Endothelial cell of umbilical vein (primary cell): Measurements from ENCODE around the gene AGBL4. TPM values are rescaled to one million over a fixed set of nuclear protein-coding genes. Genes with fewer than 3 reads are reported as not detected.

Experiments used
- BruUV-seq: library from RNA; stranded (reverse); fragments of 400-500 nt; replicated peaks from 2 replicates; lab custom pipeline; 2021; lab: Mats Ljungman, UMichigan
- CTCF ChIA-PET: fragments of 300-600, 350-600 bp; sonication (Branson Sonifier 250); formaldehyde crosslinking; loops from one replicate; lab custom pipeline; 2021; ENCODE audit warnings: antibody characterized with exemption, inconsistent platforms; lab: Charles Lee
- POLR2A ChIA-PET: fragments of 300-600, 350-600 bp; sonication (Branson Sonifier 250); formaldehyde crosslinking; loops from one replicate; lab custom pipeline; 2021; ENCODE audit warnings: antibody characterized with exemption, inconsistent platforms; lab: Charles Lee
- DNase-seq: peaks from one replicate; pipeline ENCODE4 v3.0.0-alpha.2; 2011; ENCODE audit warnings: low read depth, low spot score
- FAIRE-seq: peaks from 2 replicates; lab custom pipeline; 2011; peaks lifted over from hg19 to GRCh38; lab: Jason Lieb, UNC
- H2AFZ ChIP-seq: 2 replicates; pipeline ENCODE4 v1.6.0; 2012; ENCODE audit warnings: low read depth, low read length, control low read depth, inconsistent platforms
- H3K27ac ChIP-seq: 2 replicates; pipeline ENCODE4 v1.5.1; 2011; ENCODE audit warnings: low read depth, mild to moderate bottlenecking, control low read depth, low read length, moderate library complexity; ENCODE audit not compliant: insufficient read depth
- H3K27me3 ChIP-seq, 2 experiments: 2 replicates each; pipeline versions ENCODE4 v1.6.0 to v1.6.1; 2011; ENCODE audit warnings: low read length in 2 of 2, mixed read lengths in 1 of 2; ENCODE audit not compliant: control insufficient read depth in 2 of 2, insufficient read depth in 2 of 2
- H3K36me3 ChIP-seq, 2 experiments: 2 replicates in 1 of 2; 3 replicates in 1 of 2; pipeline ENCODE4 v1.5.1; 2011; ENCODE audit warnings: low read length in 2 of 2, mild to moderate bottlenecking in 1 of 2, moderate library complexity in 1 of 2; ENCODE audit not compliant: control insufficient read depth in 2 of 2, insufficient read depth in 2 of 2; ENCODE audit errors: extremely low read depth in 1 of 2
- H3K4me1 ChIP-seq: 3 replicates; pipeline ENCODE4 v1.5.1; 2011; ENCODE audit warnings: mild to moderate bottlenecking, low read length; ENCODE audit not compliant: control insufficient read depth, insufficient read depth; ENCODE audit errors: extremely low read depth
- H3K4me2 ChIP-seq: 2 replicates; pipeline ENCODE4 v1.6.1; 2011; ENCODE audit warnings: low read length, control low read depth, mixed read lengths; ENCODE audit not compliant: insufficient read depth
- H3K4me3 ChIP-seq, 3 experiments: fragments of 200-600 bp in 1 of 3; sonication (generic), shearing (Covaris generic) in 1 of 3; replicated peaks in 1 of 3; 2 replicates each; pipeline ENCODE4 v1.5.1; 2011 to 2016; ENCODE audit warnings: control low read depth in 3 of 3, low read length in 3 of 3, mild to moderate bottlenecking in 2 of 3, inconsistent platforms in 1 of 3, low read depth in 1 of 3, moderate library complexity in 1 of 3; ENCODE audit not compliant: insufficient read depth in 1 of 3
- H3K79me2 ChIP-seq: 2 replicates; pipeline ENCODE4 v1.6.0; 2012; ENCODE audit warnings: low read length, inconsistent platforms; ENCODE audit not compliant: control insufficient read depth, insufficient read depth
- H3K9ac ChIP-seq: replicated peaks from 2 replicates; pipeline ENCODE3; 2011; ENCODE audit warnings: low read length, control low read depth; ENCODE audit not compliant: insufficient read depth; ENCODE audit errors: extremely low read depth
- H3K9me1 ChIP-seq: replicated peaks from 3 replicates; pipeline ENCODE4 v1.6.0; 2011; ENCODE audit warnings: mild to moderate bottlenecking, low read length; ENCODE audit not compliant: control insufficient read depth, insufficient read depth; ENCODE audit errors: extremely low read depth
- H3K9me3 ChIP-seq: replicated peaks from 2 replicates; pipeline ENCODE4 v1.5.1; 2012; ENCODE audit warnings: low read length, inconsistent platforms; ENCODE audit not compliant: control insufficient read depth, insufficient read depth
- H4K20me1 ChIP-seq: replicated peaks from 2 replicates; pipeline ENCODE3; 2011; ENCODE audit warnings: mild to moderate bottlenecking, low read length; ENCODE audit not compliant: control insufficient read depth, insufficient read depth; ENCODE audit errors: extremely low read depth
- CTCF ChIP-seq, 2 donors: IDR thresholded peaks; 1 replicate in 1 of 2; 2 replicates in 1 of 2; pipeline ENCODE4 v1.5.1; 2011; ENCODE audit warnings: low read length in 2 of 2, mild to moderate bottlenecking in 2 of 2, moderate library complexity in 2 of 2, control low read depth in 1 of 2, inconsistent platforms in 1 of 2, low read depth in 1 of 2; ENCODE audit not compliant: insufficient read depth in 1 of 2; ENCODE audit errors: extremely low read depth in 1 of 2
- EZH2 ChIP-seq: IDR thresholded peaks from 2 replicates; pipeline ENCODE4 v1.6.1; 2012; ENCODE audit warnings: borderline replicate concordance, low read depth, mild to moderate bottlenecking, moderate library complexity, low read length, inconsistent platforms; ENCODE audit not compliant: severe bottlenecking
- FOS ChIP-seq: IDR thresholded peaks from 2 replicates; pipeline ENCODE4 v1.6.1; 2011; ENCODE audit warnings: mild to moderate bottlenecking, low read length, moderate library complexity, borderline replicate concordance; ENCODE audit not compliant: insufficient read depth
- GATA2 ChIP-seq: IDR thresholded peaks from 2 replicates; pipeline ENCODE4 v1.7.0; 2011; ENCODE audit warnings: low read depth, mild to moderate bottlenecking, moderate library complexity, mixed read lengths, low read length; ENCODE audit not compliant: insufficient read length, insufficient read depth
- JUN ChIP-seq: IDR thresholded peaks from 2 replicates; pipeline ENCODE4 v1.6.1; 2011; ENCODE audit warnings: borderline replicate concordance, low read depth; ENCODE audit not compliant: insufficient read length, insufficient read depth
- MYC ChIP-seq: IDR thresholded peaks from one replicate; pipeline ENCODE4 v1.6.1; 2011; ENCODE audit warnings: mild to moderate bottlenecking, low read depth, low read length
- POLR2A ChIP-seq: IDR thresholded peaks from 2 replicates; pipeline ENCODE4 v1.6.1; 2012; ENCODE audit warnings: low read depth, mild to moderate bottlenecking, control low read depth, low read length
- POLR2AphosphoS5 ChIP-seq: IDR thresholded peaks from 2 replicates; pipeline ENCODE4 v1.6.1; 2012; ENCODE audit warnings: low read depth, mild to moderate bottlenecking, control low read depth, low read length, moderate library complexity; ENCODE audit not compliant: insufficient read depth
- dilution Hi-C: fragments of 300-500 bp; cut with MboI; formaldehyde crosslinking; loops from one replicate; pipeline ENCODE4 v1.15.0; 2019; ENCODE audit warnings: low sequenced_read_pairs; ENCODE audit not compliant: extremely low pct_ligation_motif_present
- intact Hi-C: fragments of 100-400 bp; cut with micrococcal nuclease; formaldehyde crosslinking; loops from one replicate; pipeline ENCODE4 v1.10.0; 2022
- polyA plus RNA-seq, 4 experiments: library from polyadenylated mRNA; depleted of rRNA in 3 of 4; stranded (reverse) in 3 of 4; unstranded in 1 of 4; fragments of >200 nt; gene quantifications; 2 replicates each; pipeline versions ENCODE4 v1.2.1 to v1.2.3, GENCODE V29; 2011 to 2012; ENCODE audit warnings: missing spikeins in 1 of 4
- total RNA-seq: library from RNA; stranded (reverse); gene quantifications from 2 replicates; pipeline ENCODE4 v1.2.3, GENCODE V29; 2021
- TF ChIP-seq, protein P1 (sequence below): IDR thresholded peaks from 2 replicates; pipeline ENCODE4 v1.6.1; 2011; ENCODE audit not compliant: insufficient read depth, insufficient read length

Gene AGBL4
- total and polyA plus RNA-seq, 2 donors (not counting 3 experiments of a cell fraction or from before 2014, with no cell fraction given) = not detected

DNA sequence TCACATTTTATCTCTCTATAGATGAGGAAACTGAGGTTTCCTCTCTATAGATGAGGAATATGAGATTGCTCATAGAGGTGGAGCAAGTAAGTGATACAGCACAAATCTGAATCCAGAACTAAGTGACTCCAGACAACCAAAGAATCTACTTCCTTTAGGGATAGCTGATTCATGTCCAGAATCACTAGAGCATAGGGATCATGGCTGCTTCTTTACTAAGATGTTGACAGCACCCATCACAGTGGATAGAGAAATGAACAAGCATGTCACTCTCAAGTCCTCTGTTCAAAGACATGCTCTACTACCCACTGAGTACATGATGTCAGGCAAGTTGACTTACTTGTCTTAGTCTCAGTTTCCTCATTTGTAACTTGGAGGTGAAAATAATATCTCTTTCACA lies 1435.7 kb downstream of the AGBL4 start:
- H3K4me3 ChIP-seq = no peak overlapping the region
- DNase-seq (no peak), FAIRE-seq (no peak)
- POLR2A ChIA-PET = no interaction called here
- H3K27ac ChIP-seq = no peak overlapping the region
- CTCF ChIA-PET = no interaction called here
- H3K36me3 ChIP-seq = no peaks in the 10 kb centered on the region
- H3K4me1 ChIP-seq = no peaks in the 10 kb centered on the region
- H3K79me2 ChIP-seq = no peaks in the 10 kb centered on the region
- no peak overlapping the region for H3K9ac ChIP-seq
- H3K27me3 ChIP-seq = no peaks in the 10 kb centered on the region
- H3K9me1 ChIP-seq = no peaks in the 10 kb centered on the region
- intact Hi-C loops = no loop called here
- H3K4me2 ChIP-seq = no peak overlapping the region
- H4K20me1 ChIP-seq = no peaks in the 10 kb centered on the region
- H2AFZ ChIP-seq = no peak overlapping the region
- dilution Hi-C loops = no loop called here
- no peaks in the 10 kb centered on the region for H3K9me3 ChIP-seq
- TF ChIP-seq JUN (no peak), EZH2 (no peak), MYC (no peak), GATA2 (no peak), POLR2AphosphoS5 (no peak), FOS (no peak), POLR2A (no peak), CTCF (IDR thresholded peaks at IDR 0.05; ENCODE audit: extremely low read depth in 1 of 2, insufficient read depth in 1 of 2, low read depth in 1 of 2, low read length in 2 of 2) (no peak)
- TF ChIP-seq, protein P1, sequence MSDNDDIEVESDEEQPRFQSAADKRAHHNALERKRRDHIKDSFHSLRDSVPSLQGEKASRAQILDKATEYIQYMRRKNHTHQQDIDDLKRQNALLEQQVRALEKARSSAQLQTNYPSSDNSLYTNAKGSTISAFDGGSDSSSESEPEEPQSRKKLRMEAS = no peak
- no TSS peak for BruUV-seq
